Endothelial cell of umbilical vein (primary cell): ENCODE results near the gene ODF4.

ENCODE experiments used
- CTCF ChIP-seq, 2 donors: IDR thresholded peaks; 1 replicate in 1 of 2; 2 replicates in 1 of 2; pipeline ENCODE4 v1.5.1; 2011; ENCODE audit warnings: low read length in 2 of 2, mild to moderate bottlenecking in 2 of 2, moderate library complexity in 2 of 2, control low read depth in 1 of 2, inconsistent platforms in 1 of 2, low read depth in 1 of 2; ENCODE audit not compliant: insufficient read depth in 1 of 2; ENCODE audit errors: extremely low read depth in 1 of 2
- EZH2 ChIP-seq: IDR thresholded peaks from 2 replicates; pipeline ENCODE4 v1.6.1; 2012; ENCODE audit warnings: borderline replicate concordance, low read depth, mild to moderate bottlenecking, moderate library complexity, low read length, inconsistent platforms; ENCODE audit not compliant: severe bottlenecking
- POLR2A ChIP-seq: IDR thresholded peaks from 2 replicates; pipeline ENCODE4 v1.6.1; 2012; ENCODE audit warnings: low read depth, mild to moderate bottlenecking, control low read depth, low read length

- TF ChIP-seq POLR2A (no peak), EZH2 (no peak), CTCF (IDR thresholded peaks at IDR 0.05; ENCODE audit: extremely low read depth in 1 of 2, insufficient read depth in 1 of 2, low read depth in 1 of 2, low read length in 2 of 2) (no peak)
Observed at GRCh38 chr17:8366231-8366630, 26.6 kb downstream of the ODF4 start.
